Measurements from ENCODE around the gene UBE2N.

The UBE2N gene

GRCh38 chr12:93370947-93371346, 70.8 kb downstream of the UBE2N start:
- Mint-ChIP-seq H3K27me3 (no peaks in the 10 kb centered on the region), H3K9me3 (no peaks in the 10 kb centered on the region), H3K4me1 (no peaks in the 10 kb centered on the region), H3K4me3 (no peak overlapping the region), H3K27ac (no peak overlapping the region), H3K36me3 (ENCODE audit: low read depth) (no peaks in the 10 kb centered on the region)
- ATAC-seq (no peak), DNase-seq (no peak)

DNA sequence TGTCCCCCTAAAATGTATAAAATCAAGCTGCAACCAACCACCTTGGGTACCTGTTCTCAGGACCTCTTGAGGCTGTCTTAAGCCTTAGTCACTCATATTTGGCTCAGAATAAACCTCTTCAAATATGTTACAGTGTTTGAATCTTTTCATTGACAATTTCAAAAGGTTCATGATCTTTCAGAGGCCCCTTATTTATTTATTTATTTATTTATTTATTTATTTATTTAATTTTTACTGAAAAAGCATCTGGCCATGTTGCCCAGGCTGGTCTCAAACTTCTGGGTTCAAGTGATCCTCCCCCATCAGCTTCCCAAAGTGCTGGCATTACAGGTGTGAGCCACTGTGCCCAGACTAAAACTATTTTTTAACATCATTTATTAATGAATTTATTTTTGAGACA, 72.2 kb downstream of the UBE2N start:
- Mint-ChIP-seq H3K27me3 (no peaks in the 10 kb centered on the region), H3K4me3 (no peak overlapping the region), H3K27ac (no peak overlapping the region), H3K36me3 (ENCODE audit: low read depth) (no peaks in the 10 kb centered on the region), H3K9me3 (no peaks in the 10 kb centered on the region), H3K4me1 (peaks cover 3% of the 10 kb centered on the region)
- DNase-seq (no peak), ATAC-seq (no peak)

- no peaks in the 10 kb centered on the region for H3K27me3 Mint-ChIP-seq
- peaks cover 9% of the 10 kb centered on the region for H3K4me1 Mint-ChIP-seq
- no peak for DNase-seq
- H3K27ac Mint-ChIP-seq = no peak overlapping the region
- no peak for ATAC-seq
- no peaks in the 10 kb centered on the region for H3K9me3 Mint-ChIP-seq
- H3K36me3 Mint-ChIP-seq (ENCODE audit: low read depth) = no peaks in the 10 kb centered on the region
- H3K4me3 Mint-ChIP-seq = no peak overlapping the region
Measured at GRCh38 chr12:93368766-93369165, 73.0 kb downstream of the UBE2N start.

- Mint-ChIP-seq H3K27me3 (no peaks in the 10 kb centered on the region), H3K27ac (no peak overlapping the region)
Measured at GRCh38 chr12:93366422-93366821, 75.3 kb downstream of the UBE2N start.

GRCh38 chr12:93365616-93366405, 75.9 kb downstream of the UBE2N start:
- Mint-ChIP-seq H3K36me3 (ENCODE audit: low read depth) (no peaks in the 10 kb centered on the region), H3K9me3 (no peaks in the 10 kb centered on the region), H3K27me3 (no peaks in the 10 kb centered on the region), H3K27ac (no peak overlapping the region), H3K4me1 (peaks cover 11% of the 10 kb centered on the region), H3K4me3 (no peak overlapping the region)
- DNase-seq = no peak
- no peak for ATAC-seq

More at GRCh38 chr12:93366422-93366821, 75.3 kb downstream of the UBE2N start:
- DNase-seq = no peak
- Mint-ChIP-seq H3K36me3 (ENCODE audit: low read depth) (no peaks in the 10 kb centered on the region), H3K9me3 (no peaks in the 10 kb centered on the region), H3K4me1 (peaks cover 11% of the 10 kb centered on the region), H3K4me3 (no peak overlapping the region)
- ATAC-seq = no peak

DNA sequence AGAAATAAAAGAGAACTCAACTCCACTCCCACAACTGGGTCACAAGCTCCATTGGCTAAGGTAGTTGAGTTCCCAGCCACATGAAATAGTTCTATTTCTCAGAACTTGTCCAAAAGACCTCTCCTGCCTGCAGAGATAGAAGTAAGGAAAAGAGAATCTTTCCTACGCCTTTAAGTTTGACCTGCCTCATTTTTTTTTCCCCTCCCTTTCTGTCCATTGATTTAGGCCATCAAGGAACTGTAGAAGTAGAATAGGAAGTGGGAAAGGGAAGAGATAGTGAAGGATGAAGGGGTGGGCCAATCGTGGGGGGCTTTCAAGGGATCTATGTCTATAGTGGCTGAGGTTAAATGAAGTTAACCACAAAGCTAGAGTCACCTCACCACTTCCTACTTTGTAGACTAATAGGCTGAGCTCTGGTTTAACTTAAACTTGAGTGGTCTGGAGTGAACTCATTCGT, 77.9 kb downstream of the UBE2N start:
- ATAC-seq (peak; percentile 95), DNase-seq (no peak)
- H3K27ac Mint-ChIP-seq = peak overlapping the region; percentile 53
- peaks cover 12% of the 10 kb centered on the region for H3K4me1 Mint-ChIP-seq
- H3K4me3 Mint-ChIP-seq = peak overlapping the region; percentile 6
- no peaks in the 10 kb centered on the region for H3K27me3 Mint-ChIP-seq
- no peaks in the 10 kb centered on the region for H3K36me3 Mint-ChIP-seq (ENCODE audit: low read depth)
- H3K9me3 Mint-ChIP-seq = no peaks in the 10 kb centered on the region

GRCh38 chr12:93361151-93361919, 80.4 kb downstream of the UBE2N start:
- Mint-ChIP-seq H3K27me3 (no peaks in the 10 kb centered on the region), H3K36me3 (ENCODE audit: low read depth) (no peaks in the 10 kb centered on the region), H3K4me1 (peaks cover 12% of the 10 kb centered on the region), H3K4me3 (no peak overlapping the region), H3K9me3 (no peaks in the 10 kb centered on the region), H3K27ac (no peak overlapping the region)
- DNase-seq = no peak
- no peak for ATAC-seq

GRCh38 chr12:93360688-93361087, 81.1 kb downstream of the UBE2N start:
- Mint-ChIP-seq H3K9me3 (no peaks in the 10 kb centered on the region), H3K27me3 (no peaks in the 10 kb centered on the region), H3K36me3 (ENCODE audit: low read depth) (no peaks in the 10 kb centered on the region), H3K4me3 (no peak overlapping the region), H3K27ac (no peak overlapping the region), H3K4me1 (peaks cover 12% of the 10 kb centered on the region)
- DNase-seq = no peak
- ATAC-seq = no peak

GRCh38 chr12:93358821-93359220, 82.9 kb downstream of the UBE2N start:
- no peaks in the 10 kb centered on the region for H3K27me3 Mint-ChIP-seq
- H3K4me1 Mint-ChIP-seq = peaks cover 3% of the 10 kb centered on the region
- ATAC-seq (no peak), DNase-seq (no peak)
- H3K27ac Mint-ChIP-seq = no peak overlapping the region
- H3K4me3 Mint-ChIP-seq = no peak overlapping the region
- H3K9me3 Mint-ChIP-seq = no peaks in the 10 kb centered on the region
- H3K36me3 Mint-ChIP-seq (ENCODE audit: low read depth) = no peaks in the 10 kb centered on the region

DNA sequence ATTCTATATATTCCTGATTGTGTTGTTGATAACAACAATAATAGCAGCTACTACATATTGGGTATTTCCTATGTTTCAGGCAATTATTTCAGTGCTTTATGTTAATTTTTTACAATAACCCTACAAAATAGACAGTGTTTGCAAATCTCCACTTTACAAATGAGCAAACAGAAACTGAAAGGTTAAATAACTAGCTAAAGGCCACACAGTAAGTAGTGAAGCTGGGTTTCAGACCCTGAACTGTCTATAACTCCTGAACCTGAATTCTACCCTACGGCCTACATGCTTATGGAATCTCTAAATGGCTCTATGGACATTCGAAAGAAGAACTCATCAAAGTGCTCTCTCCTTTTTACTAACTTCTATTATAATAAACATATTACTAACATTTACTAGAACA, 83.7 kb downstream of the UBE2N start:
- Mint-ChIP-seq H3K27ac (no peak overlapping the region), H3K4me3 (no peak overlapping the region), H3K4me1 (peaks cover 1% of the 10 kb centered on the region), H3K9me3 (no peaks in the 10 kb centered on the region), H3K36me3 (ENCODE audit: low read depth) (no peaks in the 10 kb centered on the region), H3K27me3 (no peaks in the 10 kb centered on the region)
- DNase-seq = no peak
- ATAC-seq = no peak

DNA sequence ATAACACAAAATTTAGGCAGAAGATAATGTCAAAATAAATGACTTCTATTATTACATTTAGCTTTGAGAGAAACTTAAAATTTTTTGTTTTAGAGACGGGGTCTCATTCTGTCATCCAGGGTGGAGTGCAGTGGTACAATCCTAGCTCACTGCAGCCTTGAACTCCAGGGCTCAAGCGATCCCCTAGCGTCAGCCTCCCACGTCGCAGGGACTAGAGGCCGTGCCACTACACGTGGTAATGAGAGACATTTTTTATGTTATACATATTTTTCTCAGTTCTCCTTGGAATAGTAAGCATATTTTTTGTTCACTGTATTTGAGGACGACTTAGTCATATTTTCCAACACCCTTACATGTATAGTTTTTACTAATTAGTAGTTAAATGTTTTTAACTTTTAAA, 85.5 kb downstream of the UBE2N start:
- H3K27ac Mint-ChIP-seq = no peak overlapping the region
- no peak overlapping the region for H3K4me3 Mint-ChIP-seq
- ATAC-seq = no peak

More for the DNA sequence above, 85.5 kb downstream of the UBE2N start:
- Mint-ChIP-seq H3K9me3 (no peaks in the 10 kb centered on the region), H3K27me3 (no peaks in the 10 kb centered on the region), H3K36me3 (ENCODE audit: low read depth) (no peaks in the 10 kb centered on the region), H3K4me1 (peaks cover 1% of the 10 kb centered on the region)
- DNase-seq = no peak
